ENCODE data around the gene SLC25A13. TPM values are rescaled to one million over a fixed set of nuclear protein-coding genes. Genes with fewer than 3 reads are reported as not detected.
"Not testable (repeated sequence)": the region's sequence is repeated elsewhere in the genome, so short reads cannot be mapped to it uniquely, and the experiment has no call there.

Gene SLC25A13
- total and polyA plus RNA-seq, 2 experiments from 2014 or later, result 4.8 to 19.1 TPM

DNA sequence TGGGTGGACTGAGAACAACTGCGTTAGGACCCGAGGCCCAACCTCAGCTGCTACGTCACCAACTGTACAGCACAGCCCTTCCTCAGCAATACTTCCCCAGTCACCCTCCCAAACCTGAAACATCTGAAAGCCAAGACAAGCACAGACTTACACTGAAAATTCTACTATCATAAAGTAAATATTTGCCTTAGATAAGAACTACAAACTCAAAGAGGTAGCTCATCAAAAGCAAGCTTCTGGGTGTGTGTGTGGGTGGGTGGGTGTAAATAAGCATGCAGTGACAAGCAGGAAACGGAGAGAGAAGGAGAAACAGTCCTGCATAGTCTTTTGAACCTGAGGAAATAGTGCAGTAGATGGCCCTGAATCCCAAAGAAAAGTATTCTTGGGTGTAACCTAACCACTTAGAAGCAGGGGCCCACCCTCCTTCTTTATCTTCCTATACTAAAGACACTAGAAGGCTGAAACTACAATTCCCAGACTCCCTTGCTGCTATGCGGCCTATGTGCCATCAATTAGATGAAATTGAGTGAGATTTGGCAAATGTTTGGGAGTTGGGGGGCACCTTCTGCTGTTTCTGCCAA is 18.7 kb downstream of the SLC25A13 start:
- Histone ChIP-seq H2AFZ (no peak overlapping the region), H3F3A (ENCODE audit: insufficient read depth) (peaks cover 25% of the 10 kb centered on the region), H3K9me3 (ENCODE audit: low read depth) (no peaks in the 10 kb centered on the region), H3K27ac (no peak overlapping the region), H3K9ac (no peak overlapping the region), H4K20me1 (ENCODE audit: insufficient read depth) (no peaks in the 10 kb centered on the region), H3K4me3 (no peak overlapping the region), H3K4me2 (ENCODE audit: unreplicated experiment) (no peak overlapping the region), H3K27me3 (replicated peaks; ENCODE audit: insufficient read depth) (no peaks in the 10 kb centered on the region), H3K9me2 (ENCODE audit: insufficient read depth) (no peaks in the 10 kb centered on the region), H3K79me2 (ENCODE audit: insufficient read depth) (peaks cover 8% of the 10 kb centered on the region), H3K4me1 (ENCODE audit: insufficient read depth) (peaks cover 18% of the 10 kb centered on the region), H3K36me3 (ENCODE audit: low read depth) (no peaks in the 10 kb centered on the region)
- 91 to 96% methylated on average over 5 of the region's 5 CpGs for WGBS, 2 experiments (ENCODE audit: low coverage in 1 of 2, low lambda C conversion rate in 2 of 2, missing lambda C conversion rate in 2 of 2)
- in situ Hi-C loops (cut with MboI), result no loop called here
- DNase-seq, result peak; percentile 19
- TF ChIP-seq EZH2 (IDR thresholded peaks at IDR 0.05; ENCODE audit: insufficient read depth, poor library complexity, severe bottlenecking) (no peak), EZH2phosphoT487 (IDR thresholded peaks at IDR 0.05; ENCODE audit: insufficient read depth, low read depth) (no peak)

DNA sequence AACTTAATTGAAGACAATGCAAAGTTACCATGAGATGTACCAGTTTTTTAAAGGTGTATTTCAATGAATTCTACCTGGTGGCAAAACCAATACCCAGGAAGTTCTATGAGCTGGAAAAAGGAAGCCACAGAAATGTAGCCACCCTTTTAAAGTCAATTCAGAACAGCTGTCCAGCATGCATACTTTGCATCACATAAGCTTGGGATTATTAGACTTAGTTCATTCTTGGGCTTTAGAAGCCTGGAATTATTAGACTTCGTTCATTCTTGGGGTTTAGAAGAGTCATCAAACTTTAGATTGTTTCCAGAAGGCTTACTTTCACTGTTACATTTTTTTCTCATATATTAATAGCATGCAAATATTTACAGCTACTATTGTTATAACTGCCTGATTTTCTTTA is 20.9 kb downstream of the SLC25A13 start:
- Histone ChIP-seq H3K4me1 (ENCODE audit: insufficient read depth) (peaks cover 18% of the 10 kb centered on the region), H3K36me3 (ENCODE audit: low read depth) (no peaks in the 10 kb centered on the region), H3F3A (ENCODE audit: insufficient read depth) (peaks cover 25% of the 10 kb centered on the region), H3K79me2 (ENCODE audit: insufficient read depth) (peaks cover 8% of the 10 kb centered on the region; the same call in 1 of the 2 replicates), H3K4me3 (no peak overlapping the region), H3K27ac (no peak overlapping the region), H3K9me3 (ENCODE audit: low read depth) (no peaks in the 10 kb centered on the region), H2AFZ (no peak overlapping the region), H3K4me2 (ENCODE audit: unreplicated experiment) (no peak overlapping the region), H3K9ac (no peak overlapping the region), H3K9me2 (ENCODE audit: insufficient read depth) (no peaks in the 10 kb centered on the region), H4K20me1 (ENCODE audit: insufficient read depth) (0 out of 2 replicates have a peak, but pooled peaks cover 2% of the 10 kb centered on the region), H3K27me3 (replicated peaks; ENCODE audit: insufficient read depth) (no peaks in the 10 kb centered on the region)
- 79% methylated on average over 1 of the region's 1 CpG for WGBS, 2 experiments (ENCODE audit: low coverage in 1 of 2, low lambda C conversion rate in 2 of 2, missing lambda C conversion rate in 2 of 2)
- in situ Hi-C loops (cut with MboI), result no loop called here
- no peak for TF ChIP-seq EZH2 (IDR thresholded peaks at IDR 0.05; ENCODE audit: insufficient read depth, poor library complexity, severe bottlenecking)
- TF ChIP-seq EZH2phosphoT487 (IDR thresholded peaks at IDR 0.05; ENCODE audit: insufficient read depth, low read depth), result no peak
- no peak for DNase-seq

DNA sequence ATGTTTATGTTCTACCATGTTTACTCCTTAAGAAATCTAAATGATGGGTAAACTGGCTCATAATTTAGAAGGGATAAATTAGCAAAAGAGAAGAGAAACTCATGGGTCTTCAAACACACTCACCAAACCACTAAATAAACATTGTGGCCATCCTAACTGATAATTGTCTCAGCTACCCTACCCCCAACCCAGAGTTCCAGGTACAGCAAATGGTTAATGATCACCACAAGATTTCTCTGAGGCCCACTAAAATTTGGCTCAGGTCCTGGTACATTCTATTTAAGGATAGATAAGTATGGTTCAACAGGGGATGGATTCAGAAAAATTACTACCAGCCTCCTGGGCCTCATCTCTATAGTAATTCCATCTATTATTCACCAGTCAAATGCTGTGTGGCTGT is 21.4 kb downstream of the SLC25A13 start:
- Histone ChIP-seq H3K4me1 (ENCODE audit: insufficient read depth) (peaks cover 18% of the 10 kb centered on the region), H3K27me3 (replicated peaks; ENCODE audit: insufficient read depth) (no peaks in the 10 kb centered on the region), H2AFZ (no peak overlapping the region), H3K36me3 (ENCODE audit: low read depth) (no peaks in the 10 kb centered on the region), H3K9ac (no peak overlapping the region), H3K4me2 (ENCODE audit: unreplicated experiment) (no peak overlapping the region), H3K27ac (no peak overlapping the region), H3K4me3 (no peak overlapping the region), H3F3A (ENCODE audit: insufficient read depth) (peaks cover 25% of the 10 kb centered on the region), H4K20me1 (ENCODE audit: insufficient read depth) (0 out of 2 replicates have a peak, but pooled peaks cover 2% of the 10 kb centered on the region), H3K9me2 (ENCODE audit: insufficient read depth) (no peaks in the 10 kb centered on the region), H3K79me2 (ENCODE audit: insufficient read depth) (peaks cover 8% of the 10 kb centered on the region; the same call in 1 of the 2 replicates), H3K9me3 (ENCODE audit: low read depth) (no peaks in the 10 kb centered on the region)
- in situ Hi-C loops (cut with MboI), result no loop called here
- TF ChIP-seq EZH2 (IDR thresholded peaks at IDR 0.05; ENCODE audit: insufficient read depth, poor library complexity, severe bottlenecking) (no peak), EZH2phosphoT487 (IDR thresholded peaks at IDR 0.05; ENCODE audit: insufficient read depth, low read depth) (no peak)
- DNase-seq, result no peak

DNA sequence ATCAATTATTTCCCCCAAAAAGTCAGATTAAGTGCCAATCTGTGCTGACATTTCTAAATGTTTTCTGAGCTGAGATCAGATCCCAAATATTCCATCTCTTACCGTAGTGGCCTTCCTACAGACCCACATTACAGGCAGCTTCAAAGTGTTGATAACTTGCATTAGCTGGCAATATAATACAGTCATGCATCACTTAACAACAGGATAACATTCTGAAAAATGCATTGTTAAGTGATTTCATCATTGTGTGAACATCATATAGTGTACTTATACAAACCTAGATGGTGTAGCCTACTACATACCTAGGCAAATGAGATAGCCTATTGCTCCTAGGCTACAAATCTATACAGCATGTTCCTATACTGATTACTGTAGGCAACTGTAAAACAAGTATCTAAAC is 22.4 kb downstream of the SLC25A13 start:
- H3K9me3 ChIP-seq (ENCODE audit: low read depth), result no peaks in the 10 kb centered on the region
- DNase-seq, result no peak
- in situ Hi-C loops (cut with MboI), result no loop called here
- H3K4me3 ChIP-seq, result no peak overlapping the region
- no peak overlapping the region for H3K9ac ChIP-seq
- H3F3A ChIP-seq (ENCODE audit: insufficient read depth), result peaks cover 20% of the 10 kb centered on the region
- no peak overlapping the region for H3K27ac ChIP-seq
- H3K9me2 ChIP-seq (ENCODE audit: insufficient read depth), result no peaks in the 10 kb centered on the region
- no peak overlapping the region for H3K4me2 ChIP-seq (ENCODE audit: unreplicated experiment)
- H3K79me2 ChIP-seq (ENCODE audit: insufficient read depth), result peaks cover 8% of the 10 kb centered on the region; the same call in 1 of the 2 replicates
- TF ChIP-seq EZH2 (IDR thresholded peaks at IDR 0.05; ENCODE audit: insufficient read depth, poor library complexity, severe bottlenecking) (no peak), EZH2phosphoT487 (IDR thresholded peaks at IDR 0.05; ENCODE audit: insufficient read depth, low read depth) (no peak)
- no peaks in the 10 kb centered on the region for H3K27me3 ChIP-seq (replicated peaks; ENCODE audit: insufficient read depth)
- H3K4me1 ChIP-seq (ENCODE audit: insufficient read depth), result peaks cover 13% of the 10 kb centered on the region
- H3K36me3 ChIP-seq (ENCODE audit: low read depth), result no peaks in the 10 kb centered on the region
- H2AFZ ChIP-seq, result no peak overlapping the region
- H4K20me1 ChIP-seq (ENCODE audit: insufficient read depth), result 0 out of 2 replicates have a peak, but pooled peaks cover 2% of the 10 kb centered on the region
- 84 to 100% methylated on average over 1 of the region's 1 CpG for WGBS, 2 experiments (ENCODE audit: low coverage in 1 of 2, low lambda C conversion rate in 2 of 2, missing lambda C conversion rate in 2 of 2)

DNA sequence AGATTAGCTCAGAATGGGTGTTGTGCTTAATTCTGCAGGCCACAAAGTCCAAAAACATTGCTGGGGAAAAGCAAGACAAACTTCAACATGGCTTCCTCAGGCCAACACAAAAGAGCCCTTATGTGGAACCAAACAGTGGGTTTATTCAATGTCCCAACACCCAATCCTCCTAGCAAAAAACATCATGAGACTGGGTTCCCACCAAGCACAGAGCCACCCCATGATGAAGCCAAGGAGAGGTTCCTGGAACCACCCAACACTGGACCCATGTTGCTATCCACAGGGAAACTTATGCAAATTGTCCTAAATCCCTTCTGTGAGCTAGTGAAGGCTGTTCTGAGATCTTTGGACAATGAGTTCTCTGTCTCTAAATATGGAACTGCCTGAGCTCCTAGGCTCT is 24.0 kb downstream of the SLC25A13 start:
- Histone ChIP-seq H3F3A (ENCODE audit: insufficient read depth) (peaks cover 4% of the 10 kb centered on the region), H3K9me3 (ENCODE audit: low read depth) (no peaks in the 10 kb centered on the region), H3K27me3 (replicated peaks; ENCODE audit: insufficient read depth) (no peaks in the 10 kb centered on the region), H3K9me2 (ENCODE audit: insufficient read depth) (no peaks in the 10 kb centered on the region), H3K36me3 (ENCODE audit: low read depth) (no peaks in the 10 kb centered on the region), H3K79me2 (ENCODE audit: insufficient read depth) (peaks cover 6% of the 10 kb centered on the region; the same call in 1 of the 2 replicates), H3K9ac (no peak overlapping the region), H3K4me3 (no peak overlapping the region), H4K20me1 (ENCODE audit: insufficient read depth) (0 out of 2 replicates have a peak, but pooled peaks cover 2% of the 10 kb centered on the region), H2AFZ (no peak overlapping the region), H3K27ac (no peak overlapping the region), H3K4me2 (ENCODE audit: unreplicated experiment) (no peak overlapping the region), H3K4me1 (ENCODE audit: insufficient read depth) (no peaks in the 10 kb centered on the region)
- no peak for TF ChIP-seq EZH2 (IDR thresholded peaks at IDR 0.05; ENCODE audit: insufficient read depth, poor library complexity, severe bottlenecking)
- TF ChIP-seq EZH2phosphoT487 (IDR thresholded peaks at IDR 0.05; ENCODE audit: insufficient read depth, low read depth), result no peak
- DNase-seq, result no peak
- in situ Hi-C loops (cut with MboI), result no loop called here

DNA sequence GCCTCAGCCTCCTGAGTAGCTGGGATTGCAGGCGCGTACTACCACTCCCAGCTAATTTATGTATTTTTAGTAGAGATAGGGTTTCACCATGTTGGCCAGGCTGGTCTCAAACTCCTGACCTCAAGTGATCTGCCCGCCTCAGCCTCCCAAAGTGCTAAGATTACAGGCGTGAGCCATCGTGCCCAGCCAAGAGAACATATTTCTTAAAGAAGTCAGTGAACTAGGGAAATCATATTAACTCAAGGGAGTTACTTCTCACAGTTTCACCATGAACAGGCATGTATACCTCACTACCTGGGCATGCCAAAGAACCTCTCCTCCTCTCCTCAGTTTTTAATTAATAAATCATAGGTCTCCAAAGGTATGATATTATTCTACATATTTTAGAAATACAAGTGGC is 24.5 kb downstream of the SLC25A13 start:
- H3K9me3 ChIP-seq (ENCODE audit: low read depth); H3K27ac ChIP-seq; H4K20me1 ChIP-seq (ENCODE audit: insufficient read depth); H3K36me3 ChIP-seq (ENCODE audit: low read depth); H3K4me2 ChIP-seq (ENCODE audit: unreplicated experiment); H3K79me2 ChIP-seq (ENCODE audit: insufficient read depth); H3K4me3 ChIP-seq; H2AFZ ChIP-seq; DNase-seq; H3K9me2 ChIP-seq (ENCODE audit: insufficient read depth); in situ Hi-C loops (cut with MboI); H3F3A ChIP-seq (ENCODE audit: insufficient read depth); H3K9ac ChIP-seq; H3K4me1 ChIP-seq (ENCODE audit: insufficient read depth); H3K27me3 ChIP-seq (replicated peaks; ENCODE audit: insufficient read depth): not testable (repeated sequence)
- 84 to 94% methylated on average over 5 of the region's 5 CpGs for WGBS, 2 experiments (ENCODE audit: low coverage in 1 of 2, low lambda C conversion rate in 2 of 2, missing lambda C conversion rate in 2 of 2)

DNA sequence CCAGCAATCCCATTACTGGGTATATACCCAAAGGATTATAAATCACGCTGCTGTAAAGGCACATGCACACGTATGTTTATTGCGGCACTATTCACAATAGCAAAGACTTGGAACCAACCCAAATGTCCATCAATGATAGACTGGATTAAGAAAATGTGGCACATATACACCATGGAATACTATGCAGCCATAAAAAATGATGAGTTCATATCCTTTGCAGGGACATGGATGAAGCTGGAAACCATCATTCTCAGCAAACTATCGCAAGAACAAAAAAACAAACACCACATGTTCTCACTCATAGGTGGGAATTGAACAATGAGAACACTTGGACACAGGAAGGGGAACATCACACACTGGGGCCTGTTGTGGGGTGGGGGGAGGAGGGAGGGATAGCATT is 28.0 kb downstream of the SLC25A13 start:
- H3K79me2 ChIP-seq (ENCODE audit: insufficient read depth); H3K27me3 ChIP-seq (replicated peaks; ENCODE audit: insufficient read depth); H3K4me3 ChIP-seq; H3K4me2 ChIP-seq (ENCODE audit: unreplicated experiment); H3K9me3 ChIP-seq (ENCODE audit: low read depth); H4K20me1 ChIP-seq (ENCODE audit: insufficient read depth); DNase-seq; H3K27ac ChIP-seq; H3K4me1 ChIP-seq (ENCODE audit: insufficient read depth); H3K9me2 ChIP-seq (ENCODE audit: insufficient read depth); in situ Hi-C loops (cut with MboI); H2AFZ ChIP-seq; H3K36me3 ChIP-seq (ENCODE audit: low read depth); H3K9ac ChIP-seq; H3F3A ChIP-seq (ENCODE audit: insufficient read depth): not testable (repeated sequence)
- WGBS, 2 experiments (ENCODE audit: low coverage in 1 of 2, low lambda C conversion rate in 2 of 2, missing lambda C conversion rate in 2 of 2), result 86 to 89% methylated on average over 4 of the region's 4 CpGs
